ENCODE data around the gene MROH7. TPM values are rescaled to one million over a fixed set of nuclear protein-coding genes. Genes with fewer than 3 reads are reported as not detected.
A peak's percentile ranks its signal among the peaks of the same experiment; 100 is the strongest.

Gene MROH7
- polyA plus RNA-seq, 1 donor, result 5.9 TPM

- peak; percentile 22 for DNase-seq
Measured at GRCh38 chr1:54742282-54742681, 100.7 kb downstream of the MROH7 start.

GRCh38 chr1:54743416-54744226 lies 102.0 kb downstream of the MROH7 start:
- DNase-seq, result no peak

GRCh38 chr1:54744696-54745095 lies 103.1 kb downstream of the MROH7 start:
- DNase-seq, result no peak

- DNase-seq, result no peak
Measured at GRCh38 chr1:54745274-54745673, 103.7 kb downstream of the MROH7 start.

GRCh38 chr1:54745864-54746263 lies 104.3 kb downstream of the MROH7 start:
- no peak for DNase-seq

GRCh38 chr1:54748094-54748835 lies 106.7 kb downstream of the MROH7 start:
- DNase-seq, result no peak

- DNase-seq, result no peak
Measured at GRCh38 chr1:54750596-54750995, 109.0 kb downstream of the MROH7 start.

GRCh38 chr1:54751426-54751825 lies 109.8 kb downstream of the MROH7 start:
- no peak for DNase-seq

- no peak for DNase-seq
Measured at GRCh38 chr1:54754045-54754444, 112.5 kb downstream of the MROH7 start.

- DNase-seq, result no peak
Measured at GRCh38 chr1:54754486-54755285, 113.1 kb downstream of the MROH7 start.

GRCh38 chr1:54757833-54758232 lies 116.2 kb downstream of the MROH7 start:
- DNase-seq, result no peak

GRCh38 chr1:54758678-54759348 lies 117.2 kb downstream of the MROH7 start:
- DNase-seq, result no peak

Other genes starting within 250 kb of the MROH7 start
- 67.2 TPM for gene SSBP3, start 235.4 kb upstream of the MROH7 start, polyA plus RNA-seq (ENCODE audit: insufficient read length)
- 7.2 TPM for gene ACOT11, start 93.6 kb upstream of the MROH7 start, polyA plus RNA-seq (ENCODE audit: insufficient read length)
- 0.85 TPM for gene FAM151A, start 18.3 kb upstream of the MROH7 start, polyA plus RNA-seq (ENCODE audit: insufficient read length)
- 26.3 TPM for gene TTC4, start 74.1 kb downstream of the MROH7 start, polyA plus RNA-seq (ENCODE audit: insufficient read length)
- 4.5 TPM for gene PARS2, start 122.7 kb downstream of the MROH7 start, polyA plus RNA-seq (ENCODE audit: insufficient read length)
- 0.17 TPM for gene TTC22, start 159.5 kb downstream of the MROH7 start, polyA plus RNA-seq (ENCODE audit: insufficient read length)
- 17.8 TPM for gene DHCR24, start 245.4 kb downstream of the MROH7 start, polyA plus RNA-seq (ENCODE audit: insufficient read length)

All from hindlimb muscle (tissue), 1 donor.